K562 (cell line): ENCODE measurements around the gene HOXB5. TPM values are rescaled to one million over a fixed set of nuclear protein-coding genes. Genes with fewer than 3 reads are reported as not detected.

Experiments
- CHD4 ChIP-seq: fragments of 200-600 bp; sonication (generic); IDR thresholded peaks from 3 replicates; pipeline ENCODE4 v1.6.1; 2012; ENCODE audit warnings: low read depth, mild to moderate bottlenecking, mixed read lengths, low read length, inconsistent platforms; ENCODE audit not compliant: insufficient read depth, insufficient replicate concordance, poor library complexity, severe bottlenecking
- EP300 ChIP-seq: IDR thresholded peaks from 2 replicates; pipeline ENCODE4 v1.6.1; 2012; ENCODE audit warnings: low read length, improper control_type of control experiment
- KDM1A ChIP-seq, 2 experiments: fragments of 450-650 bp; IDR thresholded peaks; 2 replicates each; pipeline ENCODE4 v1.6.1; 2016; ENCODE audit warnings: mild to moderate bottlenecking in 2 of 2
- KDM2B ChIP-seq: fragments of 250-450 bp; sonication (Bioruptor Pico); IDR thresholded peaks from 2 replicates; pipeline ENCODE4 v1.8.0; 2021; ENCODE audit warnings: mild to moderate bottlenecking, moderate library complexity
- NR4A1 ChIP-seq, 2 experiments: fragments of 250-450 bp in 1 of 2; fragments of 450-650 bp in 1 of 2; sonication (Bioruptor Pico) in 1 of 2; IDR thresholded peaks; 2 replicates each; pipeline versions ENCODE4 v1.4.0 to v1.6.1; 2016 to 2020; ENCODE audit warnings: mild to moderate bottlenecking in 2 of 2, missing compliant biosample characterization in 1 of 2, missing genetic modification characterization in 1 of 2, moderate library complexity in 1 of 2
- PML ChIP-seq: IDR thresholded peaks from 2 replicates; pipeline ENCODE4 v1.6.1; 2012; ENCODE audit warnings: low read length, inconsistent platforms
- POLR2G ChIP-seq: fragments of 200-400 bp; formaldehyde crosslinking; IDR thresholded peaks from 2 replicates; pipeline ENCODE4 v1.6.1; 2017; ENCODE audit warnings: low read depth, mild to moderate bottlenecking, antibody characterized with exemption, low read length, moderate library complexity
- SETDB1 ChIP-seq: IDR thresholded peaks from one replicate; pipeline ENCODE4 v1.6.1; 2012; ENCODE audit warnings: low read length, control low read depth, inconsistent platforms
- ZNF384 ChIP-seq: IDR thresholded peaks from 2 replicates; pipeline ENCODE4 v1.6.1; 2012; ENCODE audit warnings: low read depth, low read length, improper control_type of control experiment
- ZNF561 ChIP-seq: fragments of 450-650 bp; formaldehyde crosslinking; conservative IDR thresholded peaks from 2 replicates; pipeline ENCODE4 v1.4.0; 2020; ENCODE audit warnings: mild to moderate bottlenecking, moderate library complexity
- ZNF707 ChIP-seq: fragments of 250-450 bp; sonication (Bioruptor Pico); conservative IDR thresholded peaks from 2 replicates; pipeline ENCODE4 v1.8.0; 2022; ENCODE audit warnings: inconsistent platforms, mild to moderate bottlenecking, moderate library complexity
- ZNF766 ChIP-seq: fragments of 200-800 bp; sonication (Bioruptor generic); conservative IDR thresholded peaks from 2 replicates; pipeline ENCODE4 v1.6.1; 2016; ENCODE audit warnings: missing genetic modification characterization, missing compliant biosample characterization
- polyA plus RNA-seq, 8 experiments: library from polyadenylated mRNA; depleted of rRNA in 4 of 8; stranded (reverse) in 5 of 8; unstranded in 3 of 8; fragments of >200 nt; fragmentation: Nextera tagmentation in 2 of 8; fragmentation: Illumina TruSeq in 1 of 8; extraction: Ambion mirVana in 2 of 8; extraction: Trizol in 1 of 8; gene quantifications; 2 replicates each; pipeline versions ENCODE4 v1.2.1 to v1.2.3, GENCODE V29; 2011 to 2014; ENCODE audit warnings: inconsistent platforms in 1 of 8, missing spikeins in 1 of 8
- total RNA-seq, 7 experiments: library from RNA; depleted of rRNA in 6 of 7; stranded (reverse); fragments of >200 nt in 6 of 7; fragmentation: Illumina TruSeq in 2 of 7; extraction: Trizol in 2 of 7; gene quantifications; 2 replicates each; pipeline versions ENCODE4 v1.2.1 to v1.2.3, GENCODE V29; 2011 to 2021; ENCODE audit warnings: low replicate concordance in 1 of 7
- TF ChIP-seq, protein P1 (sequence below): sonication (generic); formaldehyde crosslinking; IDR thresholded peaks from 2 replicates; pipeline ENCODE4 v1.8.1; 2023; ENCODE audit warnings: mild to moderate bottlenecking, missing genetic modification reagents, moderate library complexity
- TF ChIP-seq, protein P2 (sequence below): fragments of 450-650 bp; IDR thresholded peaks from 2 replicates; pipeline ENCODE4 v1.6.1; 2016
- TF ChIP-seq, protein P3 (sequence below), 3 experiments: fragments of 200-800 bp in 1 of 3; fragments of 250-450 bp in 1 of 3; fragments of 450-650 bp in 1 of 3; sonication (Bioruptor Pico) in 1 of 3; sonication (Bioruptor generic) in 1 of 3; formaldehyde crosslinking in 1 of 3; IDR thresholded peaks; 2 replicates each; pipeline versions ENCODE4 v1.6.1 to v1.8.0; 2016 to 2022; ENCODE audit warnings: mild to moderate bottlenecking in 2 of 3, missing genetic modification characterization in 2 of 3, missing compliant biosample characterization in 1 of 3, moderate library complexity in 1 of 3
- TF ChIP-seq, protein P4 (sequence below): fragments of 450-650 bp; IDR thresholded peaks from 2 replicates; pipeline ENCODE4 v1.6.1; 2018; ENCODE audit not compliant: partially characterized antibody

HOXB5 gene
- total and polyA plus RNA-seq, 9 of the 15 experiments (the other 6 are each of a cell fraction or from before 2014, with no cell fraction given) = 0.24 to 2.7 (median 0.65) TPM

DNA sequence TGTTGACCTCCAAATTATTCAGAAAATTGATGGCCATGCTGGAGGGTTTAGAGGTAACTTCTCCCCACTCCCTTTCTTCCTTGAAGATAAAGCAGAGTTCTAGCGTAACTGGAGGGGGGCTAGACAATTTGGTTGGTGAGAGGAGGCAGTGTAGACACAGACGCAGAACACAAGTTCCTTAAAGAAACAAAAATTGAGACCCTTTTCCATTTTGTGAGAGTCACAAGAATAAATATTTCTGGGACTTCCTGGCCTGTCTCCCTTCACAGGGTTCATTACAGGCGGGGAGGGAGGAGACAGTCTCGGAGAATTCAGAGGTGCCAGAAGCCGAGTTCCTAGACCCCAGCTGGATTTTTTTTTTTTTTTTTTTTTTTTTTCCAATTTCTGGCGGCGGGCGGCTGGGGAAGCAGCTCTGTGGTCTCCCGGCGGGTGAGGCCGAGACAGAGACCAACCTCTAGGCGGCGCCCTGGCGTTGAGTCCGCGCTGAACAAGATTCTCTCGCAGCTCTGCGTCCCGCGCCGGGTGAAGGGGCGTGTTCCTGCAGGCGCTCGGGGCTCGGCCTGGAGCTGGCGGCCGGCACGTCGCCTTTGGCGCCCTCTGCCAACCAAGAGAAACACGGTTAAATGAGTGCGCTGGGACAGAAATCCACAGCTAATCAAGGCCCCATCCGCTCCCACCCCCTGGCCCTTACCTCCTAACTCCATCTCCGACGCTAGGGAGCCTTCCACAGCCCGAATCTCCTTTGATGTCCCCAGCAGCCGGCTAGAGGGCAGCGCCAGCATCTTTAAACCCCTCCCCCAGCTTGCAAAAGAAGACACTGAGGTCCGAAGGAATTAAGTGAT is 42.8 kb upstream of the HOXB5 start (continued):
- TF ChIP-seq PML (no peak), KDM2B (CRISPR knock-in tag) (no peak), EP300 (peak; percentile 23; the same call in 1 of the 2 replicates), ZNF561 (CRISPR knock-in tag) (no peak), KDM1A (IDR thresholded peaks at IDR 0.05) (no peak), ZNF766 (0 out of 2 replicates have a peak, but pooled peaks have one; percentile 47), POLR2G (peak; percentile 73), ZNF707 (no peak), CHD4 (no peak), SETDB1 (no peak), ZNF384 (peak; percentile 92), NR4A1 (CRISPR knock-in tag; IDR thresholded peaks at IDR 0.05) (no peak), NR4A1 (tag; IDR thresholded peaks at IDR 0.05) (no peak)
- TF ChIP-seq, protein P1, sequence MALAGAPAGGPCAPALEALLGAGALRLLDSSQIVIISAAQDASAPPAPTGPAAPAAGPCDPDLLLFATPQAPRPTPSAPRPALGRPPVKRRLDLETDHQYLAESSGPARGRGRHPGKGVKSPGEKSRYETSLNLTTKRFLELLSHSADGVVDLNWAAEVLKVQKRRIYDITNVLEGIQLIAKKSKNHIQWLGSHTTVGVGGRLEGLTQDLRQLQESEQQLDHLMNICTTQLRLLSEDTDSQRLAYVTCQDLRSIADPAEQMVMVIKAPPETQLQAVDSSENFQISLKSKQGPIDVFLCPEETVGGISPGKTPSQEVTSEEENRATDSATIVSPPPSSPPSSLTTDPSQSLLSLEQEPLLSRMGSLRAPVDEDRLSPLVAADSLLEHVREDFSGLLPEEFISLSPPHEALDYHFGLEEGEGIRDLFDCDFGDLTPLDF (CRISPR knock-in tag) = no peak
- TF ChIP-seq, protein P2, sequence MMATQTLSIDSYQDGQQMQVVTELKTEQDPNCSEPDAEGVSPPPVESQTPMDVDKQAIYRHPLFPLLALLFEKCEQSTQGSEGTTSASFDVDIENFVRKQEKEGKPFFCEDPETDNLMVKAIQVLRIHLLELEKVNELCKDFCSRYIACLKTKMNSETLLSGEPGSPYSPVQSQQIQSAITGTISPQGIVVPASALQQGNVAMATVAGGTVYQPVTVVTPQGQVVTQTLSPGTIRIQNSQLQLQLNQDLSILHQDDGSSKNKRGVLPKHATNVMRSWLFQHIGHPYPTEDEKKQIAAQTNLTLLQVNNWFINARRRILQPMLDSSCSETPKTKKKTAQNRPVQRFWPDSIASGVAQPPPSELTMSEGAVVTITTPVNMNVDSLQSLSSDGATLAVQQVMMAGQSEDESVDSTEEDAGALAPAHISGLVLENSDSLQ = no peak
- TF ChIP-seq, protein P3, sequence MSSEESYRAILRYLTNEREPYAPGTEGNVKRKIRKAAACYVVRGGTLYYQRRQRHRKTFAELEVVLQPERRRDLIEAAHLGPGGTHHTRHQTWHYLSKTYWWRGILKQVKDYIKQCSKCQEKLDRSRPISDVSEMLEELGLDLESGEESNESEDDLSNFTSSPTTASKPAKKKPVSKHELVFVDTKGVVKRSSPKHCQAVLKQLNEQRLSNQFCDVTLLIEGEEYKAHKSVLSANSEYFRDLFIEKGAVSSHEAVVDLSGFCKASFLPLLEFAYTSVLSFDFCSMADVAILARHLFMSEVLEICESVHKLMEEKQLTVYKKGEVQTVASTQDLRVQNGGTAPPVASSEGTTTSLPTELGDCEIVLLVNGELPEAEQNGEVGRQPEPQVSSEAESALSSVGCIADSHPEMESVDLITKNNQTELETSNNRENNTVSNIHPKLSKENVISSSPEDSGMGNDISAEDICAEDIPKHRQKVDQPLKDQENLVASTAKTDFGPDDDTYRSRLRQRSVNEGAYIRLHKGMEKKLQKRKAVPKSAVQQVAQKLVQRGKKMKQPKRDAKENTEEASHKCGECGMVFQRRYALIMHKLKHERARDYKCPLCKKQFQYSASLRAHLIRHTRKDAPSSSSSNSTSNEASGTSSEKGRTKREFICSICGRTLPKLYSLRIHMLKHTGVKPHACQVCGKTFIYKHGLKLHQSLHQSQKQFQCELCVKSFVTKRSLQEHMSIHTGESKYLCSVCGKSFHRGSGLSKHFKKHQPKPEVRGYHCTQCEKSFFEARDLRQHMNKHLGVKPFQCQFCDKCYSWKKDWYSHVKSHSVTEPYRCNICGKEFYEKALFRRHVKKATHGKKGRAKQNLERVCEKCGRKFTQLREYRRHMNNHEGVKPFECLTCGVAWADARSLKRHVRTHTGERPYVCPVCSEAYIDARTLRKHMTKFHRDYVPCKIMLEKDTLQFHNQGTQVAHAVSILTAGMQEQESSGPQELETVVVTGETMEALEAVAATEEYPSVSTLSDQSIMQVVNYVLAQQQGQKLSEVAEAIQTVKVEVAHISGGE (CRISPR knock-in tag; IDR thresholded peaks at IDR 0.05) = no peak
- TF ChIP-seq, protein P4, sequence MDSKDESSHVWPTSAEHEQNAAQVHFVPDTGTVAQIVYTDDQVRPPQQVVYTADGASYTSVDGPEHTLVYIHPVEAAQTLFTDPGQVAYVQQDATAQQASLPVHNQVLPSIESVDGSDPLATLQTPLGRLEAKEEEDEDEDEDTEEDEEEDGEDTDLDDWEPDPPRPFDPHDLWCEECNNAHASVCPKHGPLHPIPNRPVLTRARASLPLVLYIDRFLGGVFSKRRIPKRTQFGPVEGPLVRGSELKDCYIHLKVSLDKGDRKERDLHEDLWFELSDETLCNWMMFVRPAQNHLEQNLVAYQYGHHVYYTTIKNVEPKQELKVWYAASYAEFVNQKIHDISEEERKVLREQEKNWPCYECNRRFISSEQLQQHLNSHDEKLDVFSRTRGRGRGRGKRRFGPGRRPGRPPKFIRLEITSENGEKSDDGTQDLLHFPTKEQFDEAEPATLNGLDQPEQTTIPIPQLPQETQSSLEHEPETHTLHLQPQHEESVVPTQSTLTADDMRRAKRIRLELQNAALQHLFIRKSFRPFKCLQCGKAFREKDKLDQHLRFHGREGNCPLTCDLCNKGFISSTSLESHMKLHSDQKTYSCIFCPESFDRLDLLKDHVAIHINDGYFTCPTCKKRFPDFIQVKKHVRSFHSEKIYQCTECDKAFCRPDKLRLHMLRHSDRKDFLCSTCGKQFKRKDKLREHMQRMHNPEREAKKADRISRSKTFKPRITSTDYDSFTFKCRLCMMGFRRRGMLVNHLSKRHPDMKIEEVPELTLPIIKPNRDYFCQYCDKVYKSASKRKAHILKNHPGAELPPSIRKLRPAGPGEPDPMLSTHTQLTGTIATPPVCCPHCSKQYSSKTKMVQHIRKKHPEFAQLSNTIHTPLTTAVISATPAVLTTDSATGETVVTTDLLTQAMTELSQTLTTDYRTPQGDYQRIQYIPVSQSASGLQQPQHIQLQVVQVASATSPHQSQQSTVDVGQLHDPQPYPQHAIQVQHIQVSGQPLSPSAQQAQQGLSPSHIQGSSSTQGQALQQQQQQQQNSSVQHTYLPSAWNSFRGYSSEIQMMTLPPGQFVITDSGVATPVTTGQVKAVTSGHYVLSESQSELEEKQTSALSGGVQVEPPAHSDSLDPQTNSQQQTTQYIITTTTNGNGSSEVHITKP = no peak
